Measurements from ENCODE around the gene POLK.
"Not testable (repeated sequence)": the region's sequence is repeated elsewhere in the genome, so short reads cannot be mapped to it uniquely, and the experiment has no call there.

POLK gene

DNA sequence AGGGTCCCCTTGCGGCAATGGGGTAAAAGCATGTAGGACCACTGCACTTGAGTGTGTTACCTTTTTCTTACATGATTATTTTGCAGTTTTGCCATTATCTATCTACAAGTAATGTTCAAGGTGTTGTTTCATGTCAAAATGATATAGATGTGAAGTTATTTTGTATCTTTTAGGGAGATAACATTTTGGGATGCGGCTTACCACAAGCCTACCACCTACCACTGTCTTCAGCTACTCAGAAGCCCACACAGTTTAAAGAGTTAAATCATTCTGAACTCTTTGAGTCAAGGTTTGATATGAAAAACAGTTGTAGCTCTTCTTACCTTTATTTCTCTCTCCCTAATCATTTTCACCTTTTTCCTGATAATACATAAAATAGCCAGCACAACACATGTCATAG, 20.1 kb upstream of the POLK start:
- no peak for DNase-seq (ENCODE audit: low read depth)
- TF ChIP-seq, protein P1, sequence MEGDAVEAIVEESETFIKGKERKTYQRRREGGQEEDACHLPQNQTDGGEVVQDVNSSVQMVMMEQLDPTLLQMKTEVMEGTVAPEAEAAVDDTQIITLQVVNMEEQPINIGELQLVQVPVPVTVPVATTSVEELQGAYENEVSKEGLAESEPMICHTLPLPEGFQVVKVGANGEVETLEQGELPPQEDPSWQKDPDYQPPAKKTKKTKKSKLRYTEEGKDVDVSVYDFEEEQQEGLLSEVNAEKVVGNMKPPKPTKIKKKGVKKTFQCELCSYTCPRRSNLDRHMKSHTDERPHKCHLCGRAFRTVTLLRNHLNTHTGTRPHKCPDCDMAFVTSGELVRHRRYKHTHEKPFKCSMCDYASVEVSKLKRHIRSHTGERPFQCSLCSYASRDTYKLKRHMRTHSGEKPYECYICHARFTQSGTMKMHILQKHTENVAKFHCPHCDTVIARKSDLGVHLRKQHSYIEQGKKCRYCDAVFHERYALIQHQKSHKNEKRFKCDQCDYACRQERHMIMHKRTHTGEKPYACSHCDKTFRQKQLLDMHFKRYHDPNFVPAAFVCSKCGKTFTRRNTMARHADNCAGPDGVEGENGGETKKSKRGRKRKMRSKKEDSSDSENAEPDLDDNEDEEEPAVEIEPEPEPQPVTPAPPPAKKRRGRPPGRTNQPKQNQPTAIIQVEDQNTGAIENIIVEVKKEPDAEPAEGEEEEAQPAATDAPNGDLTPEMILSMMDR (IDR thresholded peaks at IDR 0.05; ENCODE audit: insufficient read depth, low read depth, low read length, missing control alignments), result no peak
- no peak overlapping the region for H3K4me3 ChIP-seq (ENCODE audit: low read length)

DNA sequence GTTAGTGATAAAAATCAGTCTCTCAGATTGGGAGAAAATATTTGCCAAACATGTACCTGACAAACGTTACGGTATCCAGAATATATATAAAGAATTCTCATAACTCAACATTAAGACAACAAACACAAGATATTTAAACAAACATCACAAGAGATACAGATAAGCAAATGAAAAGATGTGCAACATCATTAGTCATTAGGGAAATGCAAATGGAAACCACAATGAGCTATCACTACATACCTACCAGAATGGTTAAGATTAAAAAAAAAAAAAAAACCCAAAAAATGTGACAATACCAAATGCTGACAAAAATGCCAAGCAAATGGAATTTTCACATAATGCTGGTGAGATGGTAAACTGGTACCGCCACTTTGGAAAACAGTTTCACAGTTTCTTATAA, 15.7 kb upstream of the POLK start:
- DNase-seq (ENCODE audit: low read depth), result no peak
- TF ChIP-seq, protein P1 (IDR thresholded peaks at IDR 0.05; ENCODE audit: insufficient read depth, low read depth, low read length, missing control alignments), result no peak
- H3K4me3 ChIP-seq (ENCODE audit: low read length), result no peak overlapping the region

DNA sequence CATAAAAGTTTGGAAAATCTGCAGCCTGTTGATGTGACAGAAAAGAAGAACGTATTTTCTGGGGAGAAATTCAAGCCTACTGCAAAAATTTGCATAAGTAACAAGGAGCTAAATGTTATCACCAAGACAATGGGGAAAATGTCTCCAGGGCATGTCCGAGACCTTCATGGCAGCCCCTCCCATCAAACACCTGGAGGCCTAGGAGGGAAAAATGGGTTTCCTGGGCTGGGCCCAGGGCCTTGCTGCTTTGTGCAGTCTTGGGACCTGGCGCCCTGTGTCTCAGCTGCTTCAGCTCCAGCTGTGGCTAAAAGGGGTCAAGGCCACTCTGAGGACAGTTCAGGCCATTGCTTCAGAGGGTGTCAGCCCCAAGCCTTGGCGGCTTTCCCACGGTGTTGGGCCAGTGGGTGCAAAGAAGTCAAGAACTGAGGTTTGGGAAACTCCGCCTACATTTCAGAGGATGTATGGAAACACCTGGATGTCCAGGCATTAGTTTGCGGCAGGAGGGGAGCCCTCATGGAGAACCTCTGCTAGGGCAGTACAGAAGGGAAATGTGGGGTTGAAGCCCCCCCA, 13.4 kb upstream of the POLK start:
- no peak overlapping the region for H3K4me3 ChIP-seq (ENCODE audit: low read length)
- TF ChIP-seq, protein P1 (IDR thresholded peaks at IDR 0.05; ENCODE audit: insufficient read depth, low read depth, low read length, missing control alignments), result no peak
- DNase-seq (ENCODE audit: low read depth), result no peak

DNA sequence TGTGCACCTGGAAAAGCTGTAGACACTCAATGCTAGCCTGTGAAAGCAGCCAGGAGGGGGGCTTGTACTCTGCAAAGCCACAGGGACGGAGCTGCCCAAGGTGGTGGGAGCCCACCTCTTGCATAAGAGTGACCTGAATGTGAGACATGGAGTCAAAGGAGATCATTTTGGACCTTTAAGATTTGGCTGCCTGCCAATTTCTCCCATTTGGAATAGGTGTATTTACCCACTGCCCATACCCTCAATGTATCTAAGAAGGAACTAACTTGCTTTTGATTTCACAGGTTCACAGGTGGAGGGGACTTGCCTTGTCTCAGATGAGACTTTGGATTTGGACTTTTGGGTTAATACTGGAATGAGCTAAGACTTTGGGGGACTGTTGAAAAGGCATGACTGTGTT, 12.8 kb upstream of the POLK start:
- not testable (repeated sequence) for H3K4me3 ChIP-seq (ENCODE audit: low read length)

DNA sequence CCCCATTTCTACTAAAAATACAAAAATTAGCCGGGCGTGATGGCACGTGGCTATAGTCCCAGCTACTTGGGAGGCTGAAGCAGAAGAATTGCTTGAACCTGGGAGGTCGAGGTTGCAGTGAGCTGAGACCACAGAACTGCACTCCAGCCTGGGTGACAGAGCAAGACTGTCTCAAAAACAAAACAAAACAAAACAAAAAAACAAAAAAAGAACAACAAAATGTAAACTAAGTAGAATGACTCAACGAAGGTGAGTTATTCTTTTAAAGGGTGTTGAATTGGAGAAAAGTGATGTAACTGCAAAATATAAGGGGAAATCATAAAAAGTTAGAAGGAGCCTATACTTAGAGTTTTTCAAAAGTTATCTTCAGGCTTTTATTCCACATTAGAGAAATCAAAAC, 6.6 kb upstream of the POLK start:
- not testable (repeated sequence) for H3K4me3 ChIP-seq (ENCODE audit: low read length); DNase-seq (ENCODE audit: low read depth)

More for the DNA sequence above, 12.8 kb upstream of the POLK start:
- not testable (repeated sequence) for DNase-seq (ENCODE audit: low read depth)

DNA sequence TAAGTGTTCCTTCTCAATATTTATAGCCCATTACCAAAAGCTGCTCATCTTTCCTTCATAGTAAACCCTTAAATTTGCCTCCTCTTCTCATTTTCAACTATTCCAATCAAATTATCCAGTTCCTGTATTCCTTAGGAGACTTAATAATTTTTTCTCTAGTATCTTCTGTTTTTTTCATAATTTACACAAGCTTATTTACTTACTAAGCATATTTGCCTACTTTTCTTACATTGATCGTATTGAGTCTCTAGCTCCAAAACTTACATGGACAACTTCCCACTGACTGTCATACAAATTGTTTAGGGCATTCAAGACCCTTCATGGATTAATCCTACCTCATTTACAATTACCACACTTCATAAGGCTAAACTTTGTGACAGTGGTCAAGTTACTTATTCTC, 3.9 kb upstream of the POLK start:
- TF ChIP-seq, protein P1 (IDR thresholded peaks at IDR 0.05; ENCODE audit: insufficient read depth, low read depth, low read length, missing control alignments), result no peak

DNA sequence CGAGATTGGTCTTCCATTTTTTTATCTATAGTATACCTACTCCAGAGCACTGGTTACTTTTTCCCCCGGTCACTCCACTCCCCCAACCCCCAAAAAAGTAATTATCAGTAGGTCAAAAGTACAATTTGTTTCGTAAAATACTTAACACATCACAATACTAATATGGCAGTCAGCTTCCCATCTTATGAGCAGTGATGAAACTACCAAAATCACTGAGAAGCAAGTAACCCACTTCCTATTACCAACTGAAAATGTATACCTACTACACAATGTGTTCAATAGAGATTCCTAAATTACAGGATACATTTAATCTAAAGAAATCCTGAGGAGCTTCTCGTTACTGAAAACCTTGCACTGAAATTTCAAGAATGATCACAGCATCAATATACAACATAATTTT, 2.1 kb upstream of the POLK start:
- DNase-seq (ENCODE audit: low read depth), result no peak
- H3K4me3 ChIP-seq (ENCODE audit: low read length), result peak overlapping the region; percentile 88
- TF ChIP-seq, protein P1 (IDR thresholded peaks at IDR 0.05; ENCODE audit: insufficient read depth, low read depth, low read length, missing control alignments), result no peak

More for the DNA sequence above, 3.9 kb upstream of the POLK start:
- no peak for DNase-seq (ENCODE audit: low read depth)
- H3K4me3 ChIP-seq (ENCODE audit: low read length), result no peak overlapping the region

DNA sequence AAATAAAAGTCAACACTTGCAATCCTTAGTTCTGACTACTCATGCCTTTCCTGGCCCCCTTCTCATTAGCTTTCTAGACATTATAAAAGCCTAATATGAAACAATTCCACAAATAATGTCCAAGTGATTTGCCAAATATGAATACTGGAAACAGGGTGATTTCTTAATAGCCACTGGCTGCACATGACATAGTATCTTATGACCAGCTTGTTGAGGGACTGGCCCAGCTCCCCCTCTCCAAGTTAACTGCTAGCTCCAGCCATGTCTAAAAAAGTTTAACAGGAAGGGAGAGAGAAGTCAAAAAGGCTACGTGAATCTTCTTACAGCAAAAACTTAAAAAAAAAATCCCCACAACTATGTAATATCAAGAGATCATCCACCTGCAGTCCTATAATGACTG, 1.7 kb upstream of the POLK start:
- DNase-seq (ENCODE audit: low read depth), result peak; percentile 36
- TF ChIP-seq, protein P1 (IDR thresholded peaks at IDR 0.05; ENCODE audit: insufficient read depth, low read depth, low read length, missing control alignments), result no peak

More for the DNA sequence above, 1.7 kb upstream of the POLK start:
- H3K4me3 ChIP-seq (ENCODE audit: low read length), result peak overlapping the region; percentile 88
